Measurements from ENCODE around the gene ZCCHC3. TPM values are rescaled to one million over a fixed set of nuclear protein-coding genes. Genes with fewer than 3 reads are reported as not detected.
"Not testable (repeated sequence)": the region's sequence is repeated elsewhere in the genome, so short reads cannot be mapped to it uniquely, and the experiment has no call there.

The ZCCHC3 gene, protein sequence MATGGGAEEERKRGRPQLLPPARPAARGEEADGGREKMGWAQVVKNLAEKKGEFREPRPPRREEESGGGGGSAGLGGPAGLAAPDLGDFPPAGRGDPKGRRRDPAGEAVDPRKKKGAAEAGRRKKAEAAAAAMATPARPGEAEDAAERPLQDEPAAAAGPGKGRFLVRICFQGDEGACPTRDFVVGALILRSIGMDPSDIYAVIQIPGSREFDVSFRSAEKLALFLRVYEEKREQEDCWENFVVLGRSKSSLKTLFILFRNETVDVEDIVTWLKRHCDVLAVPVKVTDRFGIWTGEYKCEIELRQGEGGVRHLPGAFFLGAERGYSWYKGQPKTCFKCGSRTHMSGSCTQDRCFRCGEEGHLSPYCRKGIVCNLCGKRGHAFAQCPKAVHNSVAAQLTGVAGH
- total RNA-seq (1 to 10 TPM; 4.2 to 8.1 (median 6.2) TPM), polyA plus RNA-seq (10 to 100 TPM in 1 of 2 donors, 1 to 10 TPM in 1; 5.2 to 10.7 TPM)

GRCh38 chr20:297098-297924, at the start of gene ZCCHC3:
ZCCHC3 (plus strand) TSS chr20:297570; CDS start chr20:297587, 17 bp downstream.
- peak within 1 kb of the TSS; percentile 91 to 98 (median 98) for H3K27ac ChIP-seq
- H3K27me3 ChIP-seq = no peaks in the 10 kb centered on the region
- H3K4me3 ChIP-seq = peak within 1 kb of the TSS; percentile 67 to 99 (median 88)
- DNase-seq = peak; percentile 82 to 93 (median 88)
- H3K9me3 ChIP-seq = no peaks in the 10 kb centered on the region
- 0% methylated on average over 53 to 99 of the region's 99 CpGs for WGBS, 2 donors
- intact Hi-C loops (cut with DNase I) = no loop called here
- TF ChIP-seq, protein P1, sequence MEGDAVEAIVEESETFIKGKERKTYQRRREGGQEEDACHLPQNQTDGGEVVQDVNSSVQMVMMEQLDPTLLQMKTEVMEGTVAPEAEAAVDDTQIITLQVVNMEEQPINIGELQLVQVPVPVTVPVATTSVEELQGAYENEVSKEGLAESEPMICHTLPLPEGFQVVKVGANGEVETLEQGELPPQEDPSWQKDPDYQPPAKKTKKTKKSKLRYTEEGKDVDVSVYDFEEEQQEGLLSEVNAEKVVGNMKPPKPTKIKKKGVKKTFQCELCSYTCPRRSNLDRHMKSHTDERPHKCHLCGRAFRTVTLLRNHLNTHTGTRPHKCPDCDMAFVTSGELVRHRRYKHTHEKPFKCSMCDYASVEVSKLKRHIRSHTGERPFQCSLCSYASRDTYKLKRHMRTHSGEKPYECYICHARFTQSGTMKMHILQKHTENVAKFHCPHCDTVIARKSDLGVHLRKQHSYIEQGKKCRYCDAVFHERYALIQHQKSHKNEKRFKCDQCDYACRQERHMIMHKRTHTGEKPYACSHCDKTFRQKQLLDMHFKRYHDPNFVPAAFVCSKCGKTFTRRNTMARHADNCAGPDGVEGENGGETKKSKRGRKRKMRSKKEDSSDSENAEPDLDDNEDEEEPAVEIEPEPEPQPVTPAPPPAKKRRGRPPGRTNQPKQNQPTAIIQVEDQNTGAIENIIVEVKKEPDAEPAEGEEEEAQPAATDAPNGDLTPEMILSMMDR (IDR thresholded peaks at IDR 0.05) = no peak
- peaks cover 13 to 20% (median 16%) of the 10 kb centered on the region in 3 donors for H3K4me1 ChIP-seq
- FAIRE-seq = no peak
- no peaks in the 10 kb centered on the region for H3K36me3 ChIP-seq
- ATAC-seq = peak; percentile 87 to 92 (median 90)

GRCh38 chr20:251354-251753, 46.0 kb upstream of the ZCCHC3 start:
- H3K4me3 ChIP-seq = no peak overlapping the region
- H3K36me3 ChIP-seq = no peaks in the 10 kb centered on the region
- TF ChIP-seq, protein P1 (IDR thresholded peaks at IDR 0.05) = no peak
- 66 to 83% methylated on average over 2 of the region's 2 CpGs for WGBS, 2 donors
- no peak overlapping the region for H3K27ac ChIP-seq
- H3K9me3 ChIP-seq = no peaks in the 10 kb centered on the region
- intact Hi-C loops (cut with DNase I) = no loop called here
- peaks cover 0 to 4% (median 0%) of the 10 kb centered on the region in 4 donors for H3K27me3 ChIP-seq
- ATAC-seq (no peak), FAIRE-seq (no peak), DNase-seq (no peak)
- no peaks in the 10 kb centered on the region for H3K4me1 ChIP-seq

DNA sequence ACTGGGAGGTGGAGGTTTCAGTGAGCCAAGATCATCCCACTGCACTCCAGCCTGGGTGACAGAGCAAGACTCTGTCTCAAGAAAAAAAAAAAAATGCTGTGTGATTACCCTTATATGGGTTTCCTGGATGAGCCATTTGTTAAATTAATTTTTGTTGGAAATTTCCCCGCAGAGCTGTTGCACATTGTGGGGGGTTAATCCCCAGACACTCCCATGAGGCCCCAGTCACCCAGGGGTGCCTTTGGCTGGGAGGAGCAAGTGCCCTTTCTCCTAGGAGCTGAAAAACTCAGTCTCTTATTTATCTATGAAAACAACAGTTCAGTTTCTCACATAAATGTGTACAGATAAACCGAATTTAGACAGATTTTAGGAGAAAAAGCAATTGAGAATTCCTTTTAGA, 44.6 kb upstream of the ZCCHC3 start:
- FAIRE-seq (no peak), ATAC-seq (no peak), DNase-seq (no peak)

GRCh38 chr20:253447-253846, 43.9 kb upstream of the ZCCHC3 start:
- H3K4me1 ChIP-seq; H3K4me3 ChIP-seq; FAIRE-seq; H3K27ac ChIP-seq; DNase-seq; ATAC-seq; H3K9me3 ChIP-seq; intact Hi-C loops (cut with DNase I); H3K27me3 ChIP-seq; H3K36me3 ChIP-seq: not testable (repeated sequence)
- WGBS, 2 donors = 40 to 57% methylated on average over 6 of the region's 6 CpGs

More for the DNA sequence above, 44.6 kb upstream of the ZCCHC3 start:
- Histone ChIP-seq H3K4me3 (no peak overlapping the region), H3K4me1 (no peaks in the 10 kb centered on the region), H3K9me3 (no peaks in the 10 kb centered on the region), H3K27ac (no peak overlapping the region), H3K27me3 (peaks cover 0 to 4% (median 0%) of the 10 kb centered on the region in 4 donors), H3K36me3 (no peaks in the 10 kb centered on the region)
- intact Hi-C loops (cut with DNase I) = no loop called here
- 79 to 96% methylated on average over 2 of the region's 2 CpGs for WGBS, 2 donors
- TF ChIP-seq, protein P1 (IDR thresholded peaks at IDR 0.05) = no peak

GRCh38 chr20:257419-257818, 40.0 kb upstream of the ZCCHC3 start, which contains the start of gene DEFB132:
DEFB132 (plus strand) TSS chr20:257724; CDS start chr20:257779, 55 bp downstream.
- no peaks in the 10 kb centered on the region for H3K9me3 ChIP-seq
- DNase-seq (peak in 1 of 6 donors; percentile 25), FAIRE-seq (no peak), ATAC-seq (peak; percentile 22 to 86 (median 63))
- TF ChIP-seq, protein P1 (IDR thresholded peaks at IDR 0.05) = no peak
- H3K36me3 ChIP-seq = no peaks in the 10 kb centered on the region
- H3K27ac ChIP-seq = no peak within 1 kb of the TSS
- peaks cover 0 to 2% (median 0%) of the 10 kb centered on the region in 4 donors for H3K27me3 ChIP-seq
- H3K4me3 ChIP-seq = no peak within 1 kb of the TSS
- intact Hi-C loops (cut with DNase I) = no loop called here
- WGBS, 2 donors = 12 to 16% methylated on average over 7 of the region's 7 CpGs
- H3K4me1 ChIP-seq = no peaks in the 10 kb centered on the region
